ENCODE results near the gene CYTH2. TPM values are rescaled to one million over a fixed set of nuclear protein-coding genes. Genes with fewer than 3 reads are reported as not detected.

Gene CYTH2
- total and polyA plus RNA-seq, 7 donors = 21.8 to 45.2 (median 36.6) TPM

DNA sequence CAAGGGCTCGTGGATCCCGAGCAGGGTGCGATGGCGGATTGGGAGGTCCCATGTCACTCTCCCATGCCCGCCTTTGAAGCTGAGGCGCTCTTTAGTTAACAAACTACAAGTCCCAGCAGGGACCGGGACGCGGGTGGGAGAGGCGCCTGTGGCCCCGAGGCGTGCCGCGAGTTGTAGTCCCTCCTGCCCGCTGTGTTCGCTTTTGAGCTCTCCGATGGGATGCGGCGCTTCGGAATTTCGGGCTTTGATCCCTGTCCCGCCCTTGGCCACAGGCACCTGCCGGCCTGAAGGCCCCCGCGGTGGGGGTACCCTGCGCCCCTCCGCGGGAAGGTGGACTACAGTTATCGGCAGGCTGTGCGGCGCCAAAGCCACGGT, 11.0 kb downstream of the CYTH2 start:
- ATAC-seq (peak; percentile 73 to 91 (median 78)), DNase-seq (peak; percentile 69 to 86)
- no peak for TF ChIP-seq CTCF (IDR thresholded peaks at IDR 0.05)
- Histone ChIP-seq H3K36me3 (ENCODE audit: insufficient read depth in 1 of 2, low read depth in 1 of 2) (peaks cover 0 to 39% of the 10 kb centered on the region in 2 donors), H3K27me3 (ENCODE audit: insufficient read depth in 3 of 3, low read length in 2 of 3) (no peaks in the 10 kb centered on the region), H3K27ac (peak overlapping the region; percentile 86), H3K4me1 (peaks cover 19% of the 10 kb centered on the region), H3K9me3 (no peaks in the 10 kb centered on the region), H3K4me3 (peak overlapping the region; percentile 77)
- WGBS, 3 donors = 7 to 10% (median 9%) methylated on average over 31 to 32 of the region's 32 CpGs
- intact Hi-C loops (cut with DNase I) = no loop called here

DNA sequence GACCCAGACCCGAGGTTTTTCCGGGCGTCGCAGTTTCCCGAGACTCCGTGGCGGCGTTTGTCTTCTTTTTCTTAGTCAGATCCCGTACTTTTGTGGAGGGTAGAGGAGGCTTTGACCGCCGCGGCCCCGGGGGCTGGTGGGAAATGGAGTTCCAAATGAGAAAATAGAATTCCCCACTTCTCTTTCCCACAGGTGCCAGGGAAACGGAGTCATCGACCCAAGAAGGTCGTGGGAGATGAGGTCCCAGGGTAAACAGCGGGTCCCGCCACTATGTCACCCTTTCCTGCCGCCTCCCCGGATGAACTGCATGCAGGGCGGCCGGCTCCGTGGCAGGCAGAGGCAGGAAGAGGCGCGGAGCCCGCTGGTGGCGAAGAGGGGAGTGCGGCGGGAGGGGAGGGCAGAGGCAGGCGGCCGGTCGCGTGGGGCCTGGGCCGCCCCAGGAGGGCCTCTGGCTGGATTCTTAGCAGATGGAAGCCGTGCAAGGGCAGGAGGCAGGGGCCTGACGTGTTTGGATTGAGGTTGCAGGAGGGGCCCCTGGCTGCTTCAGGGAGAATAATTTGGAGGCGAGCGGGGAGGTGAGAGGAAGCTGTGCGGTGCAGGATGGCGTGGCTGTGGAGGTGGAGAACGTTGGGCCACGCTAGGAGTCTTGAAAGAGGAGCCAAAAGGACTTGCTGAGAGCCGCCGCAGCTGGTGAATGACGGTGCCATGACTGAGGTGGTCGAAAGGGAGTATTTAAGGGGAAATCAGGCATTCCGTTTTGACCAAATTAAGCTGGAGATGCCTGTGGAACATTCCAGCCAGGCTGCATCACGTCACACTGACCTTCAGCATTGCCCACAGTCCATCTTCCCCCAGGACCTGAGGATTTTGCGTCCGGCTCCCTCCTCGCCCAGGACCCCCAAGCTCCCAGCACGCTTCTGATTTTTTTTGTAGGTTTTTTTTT, 11.7 kb downstream of the CYTH2 start:
- no peak for TF ChIP-seq CTCF (IDR thresholded peaks at IDR 0.05)
- intact Hi-C loops (cut with DNase I) = no loop called here
- Histone ChIP-seq H3K27me3 (ENCODE audit: insufficient read depth in 3 of 3, low read length in 2 of 3) (no peaks in the 10 kb centered on the region), H3K27ac (peak overlapping the region; percentile 86), H3K4me3 (peak overlapping the region; percentile 77), H3K9me3 (no peaks in the 10 kb centered on the region), H3K36me3 (ENCODE audit: insufficient read depth in 1 of 2, low read depth in 1 of 2) (peaks cover 0 to 32% of the 10 kb centered on the region in 2 donors), H3K4me1 (peaks cover 19% of the 10 kb centered on the region)
- 10 to 13% (median 12%) methylated on average over 50 to 52 of the region's 52 CpGs for WGBS, 3 donors
- ATAC-seq (peak; percentile 57 to 78 (median 58)), DNase-seq (peak in 1 of 2 donors; percentile 71)

DNA sequence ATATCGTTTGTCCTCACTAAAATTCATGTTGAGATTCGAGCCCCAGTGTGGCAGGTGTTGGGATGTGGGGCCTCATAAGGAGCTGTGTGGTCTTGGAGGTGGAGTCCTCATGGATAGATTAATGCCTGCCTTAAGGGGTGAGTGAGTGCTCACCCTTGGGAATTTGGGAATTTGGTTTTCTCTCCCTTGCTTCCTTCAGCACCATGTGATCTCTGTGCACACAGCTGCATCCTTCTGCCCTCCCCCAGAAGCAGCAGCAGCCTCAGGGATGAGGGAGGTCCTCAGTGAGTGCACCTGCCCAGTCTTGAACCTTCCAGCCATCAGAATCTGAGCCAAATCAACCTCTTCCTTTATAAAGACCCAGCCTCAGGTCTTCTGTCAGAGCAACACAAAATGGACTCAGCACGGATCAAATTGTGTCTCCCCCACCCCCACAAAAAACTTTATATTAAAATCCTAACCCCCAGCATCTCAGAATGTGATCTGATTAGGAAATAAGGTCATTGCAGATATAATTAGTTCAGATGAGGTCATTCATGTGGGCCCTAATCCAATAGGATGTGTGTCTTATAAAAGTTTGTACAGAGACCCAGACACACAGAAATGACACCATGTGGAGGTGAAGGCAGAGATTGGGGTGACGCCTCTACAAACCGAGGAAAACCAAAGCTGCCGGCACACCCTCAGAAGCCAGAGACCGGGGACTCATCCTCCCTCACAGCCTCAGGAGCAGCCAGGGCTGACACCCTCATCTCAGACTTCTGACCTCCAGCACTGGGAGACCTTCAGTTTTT, 12.9 kb downstream of the CYTH2 start:
- Histone ChIP-seq H3K27me3 (ENCODE audit: insufficient read depth in 3 of 3, low read length in 2 of 3) (no peaks in the 10 kb centered on the region), H3K4me3 (peak overlapping the region; percentile 7), H3K9me3 (no peaks in the 10 kb centered on the region), H3K36me3 (ENCODE audit: insufficient read depth in 1 of 2, low read depth in 1 of 2) (peaks cover 0 to 20% of the 10 kb centered on the region in 2 donors), H3K27ac (peak overlapping the region; percentile 36), H3K4me1 (peaks cover 19% of the 10 kb centered on the region)
- 49 to 56% (median 52%) methylated on average over 7 of the region's 7 CpGs for WGBS, 3 donors
- no peak for TF ChIP-seq CTCF (IDR thresholded peaks at IDR 0.05)
- intact Hi-C loops (cut with DNase I) = no loop called here
- DNase-seq (peak in 1 of 2 donors; percentile 39), ATAC-seq (no peak)

DNA sequence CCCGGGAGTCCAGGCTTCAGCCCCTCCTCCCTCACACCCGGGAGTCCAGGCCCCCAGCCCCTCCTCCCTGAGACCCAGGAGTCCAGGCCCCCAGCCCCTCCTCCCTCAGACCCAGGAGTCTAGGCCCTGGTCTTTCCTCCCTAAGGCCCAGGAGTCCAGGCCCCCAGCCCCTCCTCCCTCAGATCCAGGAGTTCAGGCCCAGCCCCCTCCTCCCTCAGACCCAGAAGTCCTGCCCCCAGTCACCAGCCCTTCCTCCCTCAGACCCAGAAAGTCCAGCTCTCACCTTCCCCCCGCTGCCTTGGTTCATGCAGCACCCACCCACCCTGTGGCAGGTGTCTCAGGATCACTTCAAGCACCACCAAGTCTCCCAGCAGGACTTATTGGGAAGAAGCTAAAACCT, 14.1 kb downstream of the CYTH2 start:
- Histone ChIP-seq H3K27me3 (ENCODE audit: insufficient read depth in 3 of 3, low read length in 2 of 3) (no peaks in the 10 kb centered on the region), H3K9me3 (no peaks in the 10 kb centered on the region), H3K4me3 (no peak overlapping the region), H3K36me3 (ENCODE audit: insufficient read depth in 1 of 2, low read depth in 1 of 2) (peaks cover 0 to 7% of the 10 kb centered on the region in 2 donors), H3K27ac (no peak overlapping the region), H3K4me1 (peaks cover 19% of the 10 kb centered on the region)
- 33 to 37% (median 33%) methylated on average over 3 of the region's 3 CpGs for WGBS, 3 donors
- intact Hi-C loops (cut with DNase I) = no loop called here
- TF ChIP-seq CTCF (IDR thresholded peaks at IDR 0.05) = no peak
- no peak for ATAC-seq
- DNase-seq = peak in 1 of 2 donors; percentile 43
